Stimulated activated CD4-positive, alpha-beta T cell treated with anti-CD3 and anti-CD28 coated beads, Interleukin-15, amount 100 ng/mL, for 48 hours (primary cell): ENCODE data around the gene SND1.

Experiments
- DNase-seq, 2 donors: peaks; one replicate each; pipeline ENCODE4 v3.0.0-alpha.2; 2020; ENCODE audit warnings: low read depth in 2 of 2

SND1 gene

GRCh38 chr7:127933146-127933545 lies 281.2 kb downstream of the SND1 start:
- no peak for DNase-seq

DNA sequence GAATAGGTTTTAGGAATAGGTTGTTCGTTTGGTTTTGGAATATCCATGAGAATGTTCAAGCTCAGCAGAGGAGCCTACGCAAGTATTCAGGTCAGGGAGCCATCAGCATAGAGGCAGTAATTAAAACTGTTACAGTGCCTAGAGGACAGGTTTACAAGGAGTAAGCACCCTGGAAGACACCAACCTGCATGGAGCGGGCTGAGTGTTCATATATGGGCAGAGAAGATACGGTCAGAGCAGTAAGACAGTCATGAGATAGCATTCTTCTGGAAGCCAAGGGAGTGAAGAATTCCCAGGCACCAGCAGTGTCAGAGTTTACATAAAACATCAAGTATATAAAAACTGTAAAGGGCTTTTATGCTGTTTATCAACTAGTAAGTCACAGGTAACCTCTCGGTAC lies 282.7 kb downstream of the SND1 start:
- DNase-seq, result no peak

GRCh38 chr7:127935847-127936376 lies 283.9 kb downstream of the SND1 start:
- DNase-seq, result no peak

DNA sequence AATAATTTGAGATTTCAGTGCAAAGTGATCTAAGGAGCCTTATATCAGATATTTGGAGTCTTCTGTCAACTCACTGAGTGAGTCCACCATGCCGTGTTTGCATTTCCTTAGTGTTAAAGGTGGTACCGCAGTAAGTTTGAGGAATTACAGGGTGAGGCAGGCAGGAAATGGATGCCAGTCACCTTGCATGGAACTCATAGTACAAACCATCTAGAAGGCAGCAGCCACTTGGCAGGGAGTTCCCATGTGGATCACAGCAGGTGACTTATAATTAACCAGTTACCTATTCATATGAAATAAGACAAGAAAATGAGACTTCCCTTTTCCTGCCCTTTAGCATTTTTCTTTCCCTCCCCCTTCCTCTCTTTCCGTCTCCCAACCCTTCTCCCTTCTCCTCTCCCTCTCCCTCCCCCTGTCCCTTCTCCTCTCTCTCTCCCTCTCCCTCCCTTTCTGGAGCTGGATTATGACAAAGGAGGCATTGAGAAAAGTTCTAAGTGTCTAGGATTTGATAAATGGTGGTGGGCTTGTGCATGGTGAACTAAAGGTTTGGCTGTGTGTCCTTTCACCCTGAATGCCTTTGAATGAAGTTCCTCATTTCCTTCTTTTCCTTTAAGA lies 285.2 kb downstream of the SND1 start:
- no peak for DNase-seq

DNA sequence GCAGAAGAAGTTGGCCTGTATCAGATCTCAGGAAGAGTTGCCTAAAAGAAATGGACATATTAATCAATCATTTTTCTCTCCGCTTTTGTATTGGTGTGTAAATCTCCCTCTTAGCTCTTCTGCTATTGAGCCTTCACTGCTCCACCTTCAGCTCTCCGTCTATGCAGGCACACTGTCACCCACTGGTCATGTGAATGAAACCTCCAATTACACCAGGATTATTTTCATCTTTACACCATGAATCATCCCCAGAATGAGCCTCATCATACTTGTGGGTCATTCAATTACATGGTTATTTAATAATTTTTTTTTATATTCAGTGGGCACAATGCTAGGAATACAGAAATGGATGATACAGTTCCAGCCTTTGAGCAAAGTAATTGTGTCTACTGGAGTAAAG lies 286.6 kb downstream of the SND1 start:
- DNase-seq, result no peak

- DNase-seq, result no peak
These were observed 288.6 kb downstream of the SND1 start for GRCh38 chr7:127940381-127941160.

DNA sequence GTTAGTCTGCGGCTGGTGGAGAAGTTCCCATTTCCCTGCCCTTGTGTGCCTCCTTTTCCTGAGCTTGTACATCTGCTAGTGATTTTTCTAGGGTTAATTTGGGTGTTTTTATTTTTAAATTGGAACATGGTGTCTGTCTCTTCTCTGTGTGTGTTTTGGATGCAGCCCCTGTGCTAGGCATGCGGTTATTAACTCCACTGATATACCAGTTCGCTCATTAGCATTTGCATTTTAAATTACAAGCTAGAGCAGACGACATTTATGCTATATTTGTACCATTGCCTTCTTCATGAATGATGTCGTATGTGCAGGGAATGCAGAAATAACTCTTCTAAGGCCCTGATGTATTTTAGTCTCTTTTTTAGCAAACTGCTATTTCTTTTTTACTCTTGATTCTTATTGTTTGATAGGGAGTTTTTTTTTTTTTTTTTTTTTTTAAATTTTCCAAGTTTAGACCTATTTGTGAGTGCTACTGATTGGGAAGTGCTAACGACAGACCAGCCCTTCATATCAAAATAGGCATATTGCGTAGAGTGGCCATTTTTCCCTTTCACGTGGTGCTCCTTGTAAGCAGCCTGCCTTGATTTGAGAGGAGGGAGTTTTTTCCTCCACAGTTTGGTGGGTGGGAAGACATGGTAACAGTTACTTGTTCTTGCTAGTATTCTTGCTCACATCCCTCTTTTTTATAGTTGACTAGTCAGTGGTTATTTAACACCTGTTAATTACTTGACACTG lies 289.6 kb downstream of the SND1 start:
- DNase-seq, result no peak

DNA sequence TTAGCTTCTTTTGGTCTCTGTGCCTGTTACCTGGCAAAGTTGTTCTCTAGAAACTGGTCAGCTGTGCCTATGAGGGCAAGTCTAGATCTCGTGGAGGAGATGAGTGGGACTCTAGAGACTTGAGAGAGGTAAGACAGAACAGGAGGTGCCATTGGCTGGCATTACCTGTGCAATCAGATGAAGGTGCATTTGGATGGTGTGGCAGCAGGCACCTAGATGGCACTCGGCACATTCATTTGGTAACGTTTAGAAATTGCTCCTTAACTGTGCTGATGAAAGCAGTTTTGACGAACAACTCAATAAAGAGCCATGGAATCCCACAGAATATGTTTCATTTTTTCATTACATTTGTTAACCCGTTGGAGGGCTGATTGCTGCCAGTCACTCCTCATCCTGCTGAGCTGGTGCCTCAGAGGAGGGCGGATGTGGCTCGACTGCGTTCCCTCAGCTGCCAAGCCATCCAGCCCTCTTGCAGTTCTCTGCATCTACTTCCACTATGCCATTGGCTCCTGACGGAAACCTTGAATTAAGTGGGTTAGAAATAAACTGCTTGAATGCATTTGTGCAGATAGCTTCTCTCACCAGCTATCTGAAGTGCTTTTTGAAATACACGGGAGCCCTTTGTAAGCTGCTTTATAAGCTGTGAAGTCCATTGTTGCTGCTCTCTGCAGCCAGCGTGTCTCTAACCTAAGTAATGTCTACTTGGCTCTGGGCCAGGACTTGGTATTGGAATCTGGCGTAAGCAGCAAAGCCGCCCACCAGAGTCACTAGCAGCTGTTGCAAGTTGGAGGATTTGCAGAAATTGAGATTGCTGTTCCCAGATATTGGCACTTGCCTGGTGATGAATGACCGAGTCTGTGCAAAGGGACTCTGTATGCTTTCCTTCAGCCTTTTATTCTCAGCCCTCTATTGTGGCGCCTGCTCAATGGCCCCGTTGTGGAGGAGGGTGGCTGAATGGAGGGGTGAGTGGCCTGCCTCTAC lies 291.8 kb downstream of the SND1 start:
- no peak for DNase-seq

DNA sequence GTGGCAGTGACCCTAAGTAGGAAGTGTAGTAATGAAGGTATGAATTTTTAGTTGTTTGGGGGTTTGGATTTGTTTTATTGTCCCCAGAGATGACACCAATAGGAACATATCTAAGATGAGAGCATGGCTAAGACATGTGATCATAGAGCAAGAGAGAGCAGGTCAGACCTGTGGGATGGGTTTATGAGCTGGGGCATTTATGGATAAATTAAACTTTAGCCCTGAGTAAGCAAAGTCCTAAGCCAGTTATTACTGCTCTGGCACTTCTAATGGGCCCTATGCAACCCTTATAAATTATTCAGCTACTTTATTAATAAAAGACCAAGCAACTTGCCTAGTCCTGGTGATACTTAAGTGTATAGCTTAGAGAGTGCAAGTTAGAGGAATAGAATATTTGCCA lies 294.1 kb downstream of the SND1 start:
- DNase-seq, result no peak

- no peak for DNase-seq
These were observed 294.9 kb downstream of the SND1 start for GRCh38 chr7:127946847-127947246.

- DNase-seq, result no peak
These were observed 296.3 kb downstream of the SND1 start for GRCh38 chr7:127948312-127948711.

DNA sequence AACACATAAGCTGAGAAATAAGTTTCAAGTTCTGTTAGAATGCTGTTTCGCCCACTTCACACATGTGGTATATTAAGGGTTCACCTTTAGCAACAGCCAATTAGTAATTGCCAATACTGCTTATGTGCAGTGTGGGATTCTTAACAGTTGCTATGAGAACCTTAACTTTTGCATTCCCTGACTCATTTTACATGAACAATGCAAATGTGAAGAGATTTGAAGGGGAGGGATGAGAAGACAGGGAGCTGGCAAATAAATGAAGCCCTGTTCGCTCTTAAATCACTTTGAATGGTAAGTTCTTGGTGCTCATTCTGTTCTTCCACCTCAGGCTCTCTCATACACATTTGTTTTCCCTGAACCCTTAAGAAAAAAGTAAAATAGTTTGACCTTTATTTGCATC lies 296.9 kb downstream of the SND1 start:
- no peak for DNase-seq

- DNase-seq, result no peak
These were observed 297.8 kb downstream of the SND1 start for GRCh38 chr7:127949769-127950222.

- DNase-seq, result no peak
These were observed 298.4 kb downstream of the SND1 start for GRCh38 chr7:127950233-127950935.

- DNase-seq, result no peak
These were observed 301.7 kb downstream of the SND1 start for GRCh38 chr7:127953423-127954356.

- no peak for DNase-seq
These were observed 302.4 kb downstream of the SND1 start for GRCh38 chr7:127954357-127954748.

- DNase-seq, result no peak
These were observed 303.1 kb downstream of the SND1 start for GRCh38 chr7:127955051-127955531.

GRCh38 chr7:127957886-127958285 lies 305.9 kb downstream of the SND1 start:
- no peak for DNase-seq

- no peak for DNase-seq
These were observed 307.8 kb downstream of the SND1 start for GRCh38 chr7:127959770-127960169.
